Hepatocyte (in vitro differentiated cells): Measurements from ENCODE around the gene HNRNPH1.

Experiments
- CTCF ChIP-seq: fragments of 200-600 bp; sonication (generic); IDR thresholded peaks from 2 replicates; pipeline ENCODE4 v1.5.1; 2016; ENCODE audit warnings: antibody characterized with exemption, mild to moderate bottlenecking; ENCODE audit not compliant: poor library complexity
- EZH2 ChIP-seq: fragments of 200-600 bp; sonication (generic); IDR thresholded peaks from 2 replicates; pipeline ENCODE4 v1.6.1; 2016; ENCODE audit warnings: antibody characterized with exemption, mild to moderate bottlenecking, borderline replicate concordance
- EZH2phosphoT487 ChIP-seq: fragments of 200-600 bp; sonication (generic); IDR thresholded peaks from one replicate; pipeline ENCODE4 v1.6.1; 2018; ENCODE audit warnings: antibody characterized with exemption, mild to moderate bottlenecking, low read depth, moderate library complexity; ENCODE audit not compliant: unreplicated experiment, severe bottlenecking

GRCh38 chr5:179568721-179569120 is 54.8 kb downstream of the HNRNPH1 start:
- TF ChIP-seq CTCF (no peak), EZH2 (no peak), EZH2phosphoT487 (no peak)
